Measurements from ENCODE around the gene FIS1. TPM values are rescaled to one million over a fixed set of nuclear protein-coding genes. Genes with fewer than 3 reads are reported as not detected.

The FIS1 gene
- total RNA-seq, 3 donors from 2014 or later (not counting 1 experiment from before 2014, with no cell fraction given), result 99.9 to 119 (median 105) TPM

- WGBS (ENCODE audit: insufficient coverage), result 95% methylated on average over 24 of the region's 24 CpGs
- intact Hi-C loops (cut with micrococcal nuclease), result no loop called here
- Mint-ChIP-seq H3K4me1 (peaks cover 9 to 10% of the 10 kb centered on the region in 2 donors), H3K36me3 (no peaks in the 10 kb centered on the region), H3K27me3 (ENCODE audit: low read depth in 2 of 2) (no peaks in the 10 kb centered on the region), H3K27ac (no peak overlapping the region), H3K4me3 (no peak overlapping the region), H3K9me3 (no peaks in the 10 kb centered on the region)
- H3K27ac ChIP-seq (ENCODE audit: low read length), result no peak overlapping the region
- peaks cover 24% of the 10 kb centered on the region for H3K36me3 ChIP-seq (ENCODE audit: control insufficient read depth, insufficient read depth, low read length)
- no peak for TF ChIP-seq CTCF (IDR thresholded peaks at IDR 0.05)
- peaks cover 7% of the 10 kb centered on the region for H3K4me1 ChIP-seq (ENCODE audit: control insufficient read depth, insufficient read depth, low read length)
- no peaks in the 10 kb centered on the region for H3K9me3 ChIP-seq (ENCODE audit: control insufficient read depth, insufficient read depth, low read length)
- no peak for ATAC-seq
- H3K27me3 ChIP-seq (ENCODE audit: control insufficient read depth, insufficient read depth, low read length), result no peaks in the 10 kb centered on the region
- no peak for DNase-seq
- H3K4me3 ChIP-seq (ENCODE audit: low read length), result no peak overlapping the region
Observed at GRCh38 chr7:101211501-101211900, 33.4 kb downstream of the FIS1 start.

GRCh38 chr7:101210143-101210542 lies 34.7 kb downstream of the FIS1 start:
- Mint-ChIP-seq H3K36me3 (no peaks in the 10 kb centered on the region), H3K9me3 (no peaks in the 10 kb centered on the region), H3K4me1 (peaks cover 0 to 4% of the 10 kb centered on the region in 2 donors), H3K4me3 (no peak overlapping the region), H3K27me3 (ENCODE audit: low read depth in 2 of 2) (no peaks in the 10 kb centered on the region), H3K27ac (no peak overlapping the region)
- ATAC-seq (no peak), DNase-seq (no peak)
- intact Hi-C loops (cut with micrococcal nuclease), result no loop called here
- H3K36me3 ChIP-seq (ENCODE audit: control insufficient read depth, insufficient read depth, low read length), result peaks cover 24% of the 10 kb centered on the region
- no peaks in the 10 kb centered on the region for H3K27me3 ChIP-seq (ENCODE audit: control insufficient read depth, insufficient read depth, low read length)
- TF ChIP-seq CTCF (IDR thresholded peaks at IDR 0.05), result no peak
- 96% methylated on average over 19 of the region's 19 CpGs for WGBS (ENCODE audit: insufficient coverage)
- H3K27ac ChIP-seq (ENCODE audit: low read length), result no peak overlapping the region
- no peaks in the 10 kb centered on the region for H3K9me3 ChIP-seq (ENCODE audit: control insufficient read depth, insufficient read depth, low read length)
- H3K4me3 ChIP-seq (ENCODE audit: low read length), result no peak overlapping the region
- H3K4me1 ChIP-seq (ENCODE audit: control insufficient read depth, insufficient read depth, low read length), result no peaks in the 10 kb centered on the region

GRCh38 chr7:101208794-101209193 lies 36.1 kb downstream of the FIS1 start:
- peaks cover 6% of the 10 kb centered on the region in 2 donors for H3K27me3 Mint-ChIP-seq (ENCODE audit: low read depth in 2 of 2)
- TF ChIP-seq CTCF (IDR thresholded peaks at IDR 0.05), result no peak
- H3K9me3 Mint-ChIP-seq, result no peaks in the 10 kb centered on the region
- no peaks in the 10 kb centered on the region for H3K36me3 Mint-ChIP-seq
- DNase-seq (no peak), ATAC-seq (no peak)
- no peak overlapping the region for H3K4me3 Mint-ChIP-seq
- intact Hi-C loops (cut with micrococcal nuclease), result no loop called here
- Histone ChIP-seq H3K27me3 (ENCODE audit: control insufficient read depth, insufficient read depth, low read length) (no peaks in the 10 kb centered on the region), H3K4me3 (ENCODE audit: low read length) (no peak overlapping the region), H3K36me3 (ENCODE audit: control insufficient read depth, insufficient read depth, low read length) (peaks cover 19% of the 10 kb centered on the region), H3K27ac (ENCODE audit: low read length) (no peak overlapping the region), H3K4me1 (ENCODE audit: control insufficient read depth, insufficient read depth, low read length) (peaks cover 5% of the 10 kb centered on the region), H3K9me3 (ENCODE audit: control insufficient read depth, insufficient read depth, low read length) (no peaks in the 10 kb centered on the region)
- 98% methylated on average over 14 of the region's 14 CpGs for WGBS (ENCODE audit: insufficient coverage)
- H3K27ac Mint-ChIP-seq, result no peak overlapping the region
- peaks cover 0 to 4% of the 10 kb centered on the region in 2 donors for H3K4me1 Mint-ChIP-seq

- H3K36me3 ChIP-seq (ENCODE audit: control insufficient read depth, insufficient read depth, low read length), result peaks cover 17% of the 10 kb centered on the region
Observed at GRCh38 chr7:101207459-101207858, 37.4 kb downstream of the FIS1 start.

More at GRCh38 chr7:101207459-101207858, 37.4 kb downstream of the FIS1 start:
- Mint-ChIP-seq H3K9me3 (no peaks in the 10 kb centered on the region), H3K4me3 (no peak overlapping the region), H3K27ac (no peak overlapping the region), H3K36me3 (no peaks in the 10 kb centered on the region), H3K4me1 (peaks cover 0 to 4% of the 10 kb centered on the region in 2 donors), H3K27me3 (ENCODE audit: low read depth in 2 of 2) (peaks cover 13 to 15% of the 10 kb centered on the region in 2 donors)
- Histone ChIP-seq H3K27me3 (ENCODE audit: control insufficient read depth, insufficient read depth, low read length) (peaks cover 2% of the 10 kb centered on the region), H3K9me3 (ENCODE audit: control insufficient read depth, insufficient read depth, low read length) (no peaks in the 10 kb centered on the region), H3K27ac (ENCODE audit: low read length) (no peak overlapping the region), H3K4me3 (ENCODE audit: low read length) (no peak overlapping the region), H3K4me1 (ENCODE audit: control insufficient read depth, insufficient read depth, low read length) (peaks cover 5% of the 10 kb centered on the region)
- 95% methylated on average over 17 of the region's 17 CpGs for WGBS (ENCODE audit: insufficient coverage)
- no peak for TF ChIP-seq CTCF (IDR thresholded peaks at IDR 0.05)
- ATAC-seq (no peak), DNase-seq (no peak)
- intact Hi-C loops (cut with micrococcal nuclease), result no loop called here
